NCI-H2227 treated with DMSO at 0.1 percent for 48 hours (cell line): ENCODE results near the gene CLDN14.
"Not testable (repeated sequence)": the region's sequence is repeated elsewhere in the genome, so short reads cannot be mapped to it uniquely, and the experiment has no call there.

Source experiments
- DNase-seq: peaks from one replicate; lab custom pipeline; 2025; lab: John Stamatoyannopoulos, UW

Gene CLDN14

DNA sequence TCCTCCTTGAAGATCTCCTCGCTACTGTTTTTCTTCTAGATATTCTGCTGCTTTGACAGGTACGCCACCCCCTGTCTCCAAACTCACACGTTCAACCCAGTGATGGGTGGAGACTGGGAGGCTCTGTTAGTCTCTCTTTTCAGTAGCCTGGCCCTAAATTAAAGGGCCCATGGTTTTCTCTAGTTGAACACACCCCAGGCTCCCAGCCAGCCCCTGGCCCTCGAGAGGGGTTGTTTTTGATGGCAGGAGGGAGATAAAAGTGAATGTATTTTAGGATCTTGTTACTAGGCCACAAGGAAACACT lies 21.6 kb upstream of the CLDN14 start:
- no peak for DNase-seq

DNA sequence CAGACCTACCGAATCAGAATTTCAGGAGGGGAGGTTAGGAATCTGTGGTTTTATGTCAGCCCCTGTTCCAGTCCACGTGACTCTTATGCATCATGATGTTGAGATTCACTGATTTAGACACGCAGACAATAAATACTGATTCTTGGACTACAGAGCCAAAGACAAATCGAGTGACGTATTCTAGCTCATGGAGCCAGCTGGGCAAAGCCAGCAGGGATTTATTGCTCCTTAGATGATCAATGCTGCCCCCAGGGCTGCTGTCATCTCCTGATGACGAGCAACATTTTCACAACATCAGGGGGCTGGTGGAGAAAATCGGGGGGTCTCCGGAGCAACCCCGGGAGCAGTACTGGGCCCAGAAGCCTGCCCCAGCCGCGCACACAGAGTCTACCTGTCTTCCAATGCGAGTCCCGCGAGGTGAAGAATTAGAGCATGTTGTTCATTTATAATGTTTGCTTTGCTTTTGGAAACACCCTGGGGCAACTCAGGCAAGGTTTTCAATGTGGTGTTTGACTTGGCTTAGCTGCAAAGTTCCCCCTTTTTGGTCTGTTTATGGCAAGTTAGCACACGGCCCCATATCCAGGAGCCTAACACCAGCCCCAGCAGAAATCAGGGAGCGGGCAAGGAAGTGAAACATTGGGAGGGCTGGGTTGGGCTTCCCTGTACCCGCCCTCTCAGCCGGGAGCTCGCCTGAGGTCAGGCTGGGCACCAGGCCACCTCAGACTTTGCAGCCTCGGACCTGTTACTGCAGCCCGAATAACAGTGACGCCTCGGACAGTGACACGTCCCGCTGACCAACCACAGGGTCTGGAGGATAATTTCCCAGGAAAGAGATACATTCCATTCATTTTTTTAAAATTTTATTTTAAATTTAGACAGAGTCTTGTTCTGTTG lies 19.9 kb upstream of the CLDN14 start:
- DNase-seq: no peak

DNA sequence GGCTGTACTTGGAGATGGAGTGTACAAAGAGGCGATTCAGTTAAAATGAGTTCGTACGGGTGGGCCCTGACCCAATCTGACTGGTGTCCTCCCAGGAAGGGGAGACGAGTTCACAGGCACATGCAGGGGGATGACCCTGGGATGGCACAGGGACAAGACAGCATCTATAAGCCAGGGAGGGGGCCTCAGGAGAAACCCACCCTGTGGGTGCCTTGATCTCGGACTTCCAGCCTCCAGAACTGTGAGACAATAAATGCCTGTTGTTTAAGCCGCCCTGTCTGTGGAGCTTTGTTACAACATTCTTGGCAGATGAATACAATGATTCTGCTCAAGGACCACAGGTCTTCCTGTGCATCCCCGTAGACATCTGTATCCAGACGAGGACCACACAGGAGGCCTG lies 14.6 kb upstream of the CLDN14 start:
- DNase-seq: no peak

DNA sequence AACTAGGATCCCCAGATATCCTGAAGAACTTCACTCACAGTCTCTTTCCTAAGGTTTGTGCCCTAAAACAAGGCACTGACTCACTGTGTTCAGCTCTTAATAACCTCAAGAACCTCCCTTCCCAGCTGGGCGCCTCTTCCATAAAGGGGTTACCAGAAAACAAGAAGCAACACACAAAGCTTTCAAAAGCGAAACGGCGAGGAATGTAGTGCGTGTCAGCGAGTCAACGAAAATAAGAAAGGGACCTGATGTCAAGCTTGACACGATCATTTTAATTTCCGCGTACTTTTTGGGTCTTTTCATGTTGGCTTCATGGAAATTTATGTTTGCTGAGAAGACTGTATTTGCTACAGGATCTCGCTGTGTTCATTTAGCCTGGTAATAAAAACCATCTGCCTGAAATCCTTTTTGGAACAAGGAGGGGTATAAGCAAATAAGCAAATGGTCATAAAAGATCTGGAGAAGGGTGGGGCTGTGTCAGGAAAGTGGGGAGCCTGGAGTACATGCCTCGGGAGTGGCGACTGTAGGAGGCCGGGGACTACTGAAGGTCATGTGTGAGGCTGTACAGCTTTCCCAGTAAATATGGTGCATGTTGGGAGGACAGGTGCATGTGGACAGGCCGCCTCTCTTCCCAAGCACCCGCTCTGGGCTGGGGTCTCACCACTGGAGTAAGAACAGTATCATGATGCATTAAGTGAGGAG lies 11.4 kb upstream of the CLDN14 start:
- no peak for DNase-seq

DNA sequence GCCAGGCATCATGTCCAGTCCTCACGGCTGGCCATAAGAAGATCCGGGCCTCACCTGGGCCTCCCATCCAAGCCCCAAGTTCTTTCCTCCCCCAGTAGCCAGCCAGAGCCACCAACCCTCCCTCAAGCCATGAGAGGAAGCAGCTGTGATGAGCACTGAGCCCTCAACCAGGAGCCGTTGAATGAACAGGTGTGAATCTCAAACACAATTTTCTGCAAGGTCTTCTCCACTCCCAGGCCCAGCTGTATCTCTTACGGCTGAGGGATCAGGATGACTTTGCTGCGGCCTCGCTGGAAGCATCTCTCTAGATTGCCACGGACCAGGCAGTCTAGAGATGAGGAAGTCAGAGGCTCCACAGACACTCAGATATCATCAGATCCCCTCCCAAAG lies 9.8 kb upstream of the CLDN14 start:
- no peak for DNase-seq

DNA sequence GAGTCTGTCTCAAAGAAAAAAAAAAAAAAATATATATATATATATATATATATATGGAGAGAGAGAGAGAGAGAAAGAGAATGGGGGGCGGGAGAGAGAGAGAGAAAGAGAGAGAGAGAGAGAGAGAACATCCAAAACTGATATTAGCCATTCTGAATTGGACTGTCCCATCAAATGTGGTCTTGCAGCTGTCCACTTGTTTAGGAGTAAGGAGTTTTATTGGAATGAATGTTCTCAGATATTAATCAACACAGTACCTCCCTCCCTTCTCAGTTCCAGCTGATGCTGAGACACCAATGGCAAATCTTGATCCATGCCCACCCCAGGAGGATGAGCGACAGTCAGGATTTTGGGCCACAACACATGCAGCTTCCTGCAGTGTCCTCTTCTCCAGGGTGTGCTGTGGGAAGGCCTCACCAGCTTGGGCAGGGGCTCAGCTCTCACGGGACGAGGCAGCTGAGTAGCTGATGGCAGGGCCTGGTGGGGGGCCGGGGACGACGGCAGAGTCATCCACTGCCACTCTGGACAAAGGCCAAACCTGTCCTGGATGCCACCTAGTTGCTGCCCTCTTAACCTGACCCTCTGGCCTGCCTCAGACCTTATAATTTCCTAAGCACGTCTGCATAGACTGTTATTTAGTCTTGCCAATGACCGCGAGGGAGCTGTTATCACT lies 9.3 kb upstream of the CLDN14 start:
- DNase-seq: no peak

DNA sequence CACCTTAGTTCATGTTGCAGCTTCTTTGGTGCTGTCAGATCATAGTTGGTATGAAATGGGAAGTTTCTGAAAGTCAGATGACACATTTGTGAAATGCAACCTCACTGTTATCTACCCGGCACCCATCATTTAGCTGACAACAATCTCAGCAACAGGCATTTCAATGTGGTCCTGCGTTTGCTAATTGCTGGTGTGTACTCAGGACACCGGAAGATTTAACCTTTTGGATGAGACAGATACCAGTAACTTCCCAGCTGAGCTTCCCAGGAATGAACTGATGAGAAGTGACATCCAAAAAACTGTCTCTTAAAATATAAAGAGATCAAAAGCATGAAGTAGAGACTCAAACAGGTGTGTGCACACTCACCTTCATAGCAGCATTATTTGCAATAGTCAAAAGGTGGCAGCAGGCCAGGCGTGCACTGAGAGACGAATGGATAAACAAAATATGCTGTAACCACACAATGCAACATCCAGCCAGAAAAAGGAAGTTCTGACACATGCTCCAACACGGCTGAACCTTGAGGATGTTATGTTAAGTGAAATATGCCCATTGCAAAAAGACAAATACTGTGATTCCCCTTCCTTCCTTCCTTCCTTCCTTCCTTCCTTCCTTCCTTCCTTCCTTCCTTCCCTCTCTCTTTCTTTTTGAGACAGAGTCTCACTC lies 7.9 kb upstream of the CLDN14 start:
- no peak for DNase-seq

DNA sequence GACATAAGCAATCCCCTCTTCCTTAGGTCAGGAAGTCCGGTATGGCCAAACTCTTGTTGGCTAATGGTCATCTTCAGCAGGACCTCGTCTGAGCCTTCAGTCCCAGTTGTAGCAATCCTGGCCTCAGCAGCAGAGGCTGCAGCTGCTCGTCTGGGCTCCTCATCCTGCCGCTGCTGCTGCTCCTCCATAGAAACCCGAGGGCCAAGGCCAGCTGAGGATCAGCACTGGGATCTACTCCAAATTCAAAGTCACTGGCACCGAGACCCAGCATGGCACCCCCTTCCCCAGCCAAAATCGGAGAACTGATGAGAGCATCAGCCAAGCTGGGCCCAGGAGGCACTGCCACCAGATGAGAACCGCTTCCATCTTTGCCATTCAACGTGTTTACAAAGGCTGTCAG lies 6.3 kb upstream of the CLDN14 start:
- DNase-seq: no peak

DNA sequence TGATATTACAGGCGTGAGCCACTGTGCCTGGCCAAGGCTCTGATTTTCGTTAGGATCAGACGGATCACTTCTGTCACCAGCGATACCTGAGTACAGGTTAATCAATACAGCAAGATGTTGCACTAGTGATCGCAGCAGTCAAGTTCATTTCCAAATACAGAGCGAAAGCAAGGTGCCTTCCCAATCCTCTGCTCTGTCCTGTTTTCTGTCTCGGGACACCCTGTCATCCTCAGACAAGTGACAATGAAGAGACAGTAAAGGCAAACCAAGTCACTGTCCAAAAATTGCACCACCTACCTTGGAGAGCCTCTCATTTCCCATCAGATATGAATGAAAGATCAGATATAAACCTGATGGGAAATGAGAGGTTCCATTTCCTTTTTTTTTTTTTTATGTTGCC lies 5.6 kb upstream of the CLDN14 start:
- DNase-seq: no peak

DNA sequence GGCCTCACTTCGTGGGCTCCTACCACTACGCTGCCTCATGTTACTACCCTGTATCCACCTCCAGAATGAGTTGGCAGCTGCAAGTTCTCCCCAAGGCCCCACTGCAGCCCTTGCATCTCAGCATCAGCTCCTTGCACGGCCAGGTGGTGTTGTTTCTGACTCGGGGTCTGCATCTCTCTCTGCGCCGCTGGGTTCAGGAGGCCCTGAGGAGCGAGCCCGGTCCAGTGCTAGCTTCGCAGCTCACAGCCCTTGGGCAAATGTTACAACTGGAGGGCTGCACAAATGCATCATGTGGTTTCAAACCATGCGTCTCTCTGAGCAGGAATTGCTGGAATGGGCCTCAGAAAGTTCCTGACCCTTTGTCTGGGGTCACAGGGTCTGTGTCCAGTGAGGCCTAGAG lies 3.2 kb upstream of the CLDN14 start:
- no peak for DNase-seq

DNA sequence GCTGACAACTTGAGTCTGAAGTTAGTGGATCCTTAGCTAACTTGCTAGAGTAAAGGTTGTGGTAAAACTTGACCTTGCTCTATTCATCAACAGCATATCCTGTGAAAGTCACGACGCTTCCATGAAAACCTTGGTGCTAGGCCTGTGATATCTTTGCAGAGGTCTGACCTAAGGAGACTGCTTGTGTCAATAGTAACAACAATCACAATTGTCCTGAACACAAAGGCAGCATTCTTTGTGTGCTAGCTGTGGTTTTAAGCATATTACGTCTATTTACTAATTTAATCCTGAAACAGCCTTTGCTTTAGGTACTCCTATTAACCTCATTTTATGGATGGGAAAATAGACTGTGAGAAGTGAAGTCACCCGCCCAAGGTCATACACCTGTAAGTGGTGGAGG lies 2.8 kb upstream of the CLDN14 start:
- no peak for DNase-seq

DNA sequence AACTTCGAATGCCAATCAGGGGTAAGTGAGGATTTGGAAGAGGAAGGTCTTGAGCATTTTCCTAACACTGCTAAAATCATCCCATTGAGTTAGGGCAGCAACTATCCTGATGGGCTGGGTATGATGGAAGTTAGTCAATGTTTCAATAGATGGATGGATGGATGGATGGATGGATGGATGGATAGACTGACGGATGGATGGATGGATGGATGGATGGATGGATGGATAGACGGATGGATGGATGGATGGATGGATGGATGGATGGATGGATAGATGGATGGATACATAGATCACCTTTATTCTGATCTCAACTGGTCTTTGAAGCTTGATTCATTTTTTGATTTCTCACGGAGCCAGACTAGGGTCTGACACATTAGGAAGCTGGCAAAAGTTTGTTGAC lies 2.3 kb upstream of the CLDN14 start:
- DNase-seq: no peak

DNA sequence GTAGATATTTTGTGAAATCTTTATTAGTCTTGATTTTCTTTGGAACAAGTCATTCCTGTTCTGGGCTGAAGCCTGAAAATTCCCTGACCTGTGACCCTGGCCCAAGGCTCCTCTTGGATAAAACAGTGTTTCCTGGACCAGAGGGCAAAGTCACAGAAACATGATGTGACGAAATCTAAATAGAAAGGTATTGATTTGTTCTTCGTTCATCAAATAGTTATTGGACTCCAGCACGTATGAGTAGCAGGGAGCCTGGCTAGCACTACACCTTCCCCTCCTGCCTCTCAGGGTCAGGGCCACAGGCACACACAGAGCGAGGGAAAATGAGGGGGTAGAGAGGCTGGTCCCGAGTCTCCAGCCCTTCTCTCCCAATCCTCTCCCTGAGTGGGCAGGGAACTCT lies 1.7 kb upstream of the CLDN14 start:
- no peak for DNase-seq

DNA sequence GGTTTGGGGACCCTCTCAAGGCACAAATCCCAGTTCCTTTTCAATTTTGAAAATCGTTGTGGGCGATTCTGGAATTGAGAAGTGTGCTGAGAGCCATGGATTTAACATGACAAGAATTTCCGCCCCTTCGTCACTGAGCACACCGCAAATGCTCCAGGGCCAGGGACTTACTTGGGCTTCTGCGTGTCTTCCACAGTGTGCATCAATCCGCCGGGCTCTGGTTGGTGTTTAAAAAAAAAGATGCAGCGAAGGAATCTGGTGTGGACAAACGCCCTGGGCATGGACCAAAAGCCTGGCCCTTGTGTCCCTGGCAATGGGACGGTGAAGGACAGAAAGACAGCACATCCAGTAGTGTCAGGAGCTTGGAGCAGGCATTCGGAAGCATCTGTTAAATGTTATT lies 696 bp upstream of the CLDN14 start:
- DNase-seq: no peak

DNA sequence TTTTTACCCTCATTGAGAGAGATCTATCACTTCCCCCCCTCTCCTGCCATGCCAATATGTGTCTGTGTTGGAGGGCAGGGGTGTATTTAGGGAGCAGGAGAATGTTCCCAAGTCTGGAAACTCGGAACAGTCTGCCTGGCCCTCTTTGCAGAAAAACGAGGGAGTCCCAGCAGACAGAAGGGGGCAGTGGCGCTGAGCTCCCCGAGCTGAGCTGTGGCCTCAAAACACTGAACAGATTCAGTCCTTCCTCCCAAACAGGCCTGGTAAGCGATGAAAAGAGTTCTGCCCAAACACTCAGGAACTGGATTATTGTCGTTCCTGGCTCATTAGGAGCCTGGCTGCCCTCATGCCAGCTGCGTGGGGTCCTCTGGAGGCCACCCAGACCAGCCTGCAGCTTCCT lies 981 bp downstream of the CLDN14 start:
- DNase-seq: no peak

DNA sequence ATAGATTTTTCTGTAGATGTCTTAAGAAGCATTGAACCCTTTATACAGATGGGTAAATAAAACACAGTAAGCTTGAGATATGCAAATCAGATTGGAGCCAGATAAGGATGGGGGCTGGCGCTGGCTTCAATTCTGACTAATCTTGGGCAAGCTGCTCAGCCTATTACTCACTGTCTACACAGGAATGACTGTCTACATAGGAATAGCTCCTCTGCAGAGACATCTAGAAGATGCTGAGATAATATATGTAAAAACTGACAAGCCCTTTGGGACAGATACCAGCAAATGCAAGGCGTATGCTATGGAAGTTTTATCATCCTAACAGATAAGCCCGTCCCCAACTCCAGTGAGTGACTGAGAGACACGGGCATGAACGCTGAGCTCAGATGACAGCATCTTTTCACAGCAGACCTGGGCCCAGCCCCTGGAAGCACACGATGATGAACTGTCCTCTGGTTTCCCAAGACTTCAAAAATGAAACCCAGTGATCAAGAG lies 1.7 kb downstream of the CLDN14 start:
- no peak for DNase-seq

DNA sequence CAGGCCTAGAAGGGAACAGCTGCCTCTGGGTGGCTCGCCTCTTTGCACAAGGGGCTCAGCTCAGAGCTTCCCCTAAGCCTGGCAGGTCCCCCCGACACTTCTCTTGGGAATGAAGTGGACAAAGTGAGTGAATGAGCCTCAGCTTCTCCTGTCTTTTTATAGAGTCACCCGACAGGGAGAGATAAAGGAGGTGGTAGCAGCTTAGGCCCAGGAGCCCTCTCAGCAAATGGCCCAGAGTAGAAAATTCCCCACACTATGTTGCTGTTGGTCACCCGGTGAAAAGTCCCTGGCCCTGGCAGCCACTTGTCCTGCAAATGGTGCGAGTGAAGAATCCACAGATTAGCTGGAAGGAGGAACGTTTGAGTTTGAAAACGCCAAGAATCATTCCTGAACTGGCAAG lies 2.4 kb downstream of the CLDN14 start:
- DNase-seq: no peak

DNA sequence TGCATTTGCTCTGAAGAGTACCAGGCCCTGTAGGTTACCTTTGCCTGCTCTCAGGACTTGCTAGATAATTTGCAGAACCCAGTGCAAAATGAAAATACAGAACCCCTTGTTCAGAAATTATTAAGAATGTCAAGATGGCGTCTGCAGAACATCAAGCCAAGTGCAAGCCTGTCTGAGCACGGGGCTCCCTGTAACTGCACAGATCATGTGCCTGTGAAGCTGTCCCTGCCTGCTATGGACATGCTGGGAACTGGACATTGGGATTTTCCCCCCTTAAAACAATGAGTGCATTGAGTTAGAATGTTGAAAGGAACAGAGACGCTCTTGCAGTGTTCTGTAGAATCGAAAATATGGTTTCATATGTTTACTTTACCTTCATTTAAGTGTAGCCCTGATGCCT lies 2.9 kb downstream of the CLDN14 start:
- DNase-seq: no peak

DNA sequence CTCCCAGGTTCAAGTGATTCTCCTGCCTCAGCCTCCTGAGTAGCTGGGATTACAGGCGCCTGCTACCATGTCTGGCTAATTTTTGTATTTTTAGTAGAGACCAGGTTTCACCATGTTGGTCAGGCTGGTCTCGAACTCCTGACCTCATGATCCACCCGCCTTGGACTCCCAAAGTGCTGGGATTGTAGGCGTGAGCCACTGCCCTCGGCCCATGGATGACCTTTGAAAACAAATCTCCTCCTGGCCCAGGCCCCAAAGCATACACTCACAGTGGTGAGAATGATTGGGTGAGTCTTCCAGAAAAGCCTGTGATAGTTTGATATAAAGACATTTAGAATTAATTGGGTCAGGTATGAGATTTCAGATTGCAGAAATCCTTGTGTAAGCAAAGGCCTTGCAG lies 3.4 kb downstream of the CLDN14 start:
- not testable (repeated sequence) for DNase-seq

DNA sequence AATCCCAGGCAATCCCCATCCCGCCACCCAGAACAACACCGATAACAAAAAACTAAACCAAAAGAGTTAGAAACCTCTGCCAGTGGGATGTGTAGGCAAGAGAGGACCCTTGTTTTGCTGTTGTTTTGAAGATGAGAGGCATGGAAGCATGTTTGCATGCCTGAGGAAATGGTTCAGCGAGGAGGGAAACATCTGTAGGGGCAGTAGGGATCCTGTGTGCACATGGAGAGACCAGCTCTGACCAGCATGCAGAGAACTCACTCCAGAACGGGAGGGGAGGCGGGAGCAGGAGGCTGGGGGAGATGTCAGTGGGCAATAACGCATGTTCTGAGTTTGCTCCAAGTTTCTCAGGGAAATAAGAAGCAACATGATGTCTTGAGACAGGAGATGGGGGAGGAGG lies 5.3 kb downstream of the CLDN14 start:
- DNase-seq: no peak

DNA sequence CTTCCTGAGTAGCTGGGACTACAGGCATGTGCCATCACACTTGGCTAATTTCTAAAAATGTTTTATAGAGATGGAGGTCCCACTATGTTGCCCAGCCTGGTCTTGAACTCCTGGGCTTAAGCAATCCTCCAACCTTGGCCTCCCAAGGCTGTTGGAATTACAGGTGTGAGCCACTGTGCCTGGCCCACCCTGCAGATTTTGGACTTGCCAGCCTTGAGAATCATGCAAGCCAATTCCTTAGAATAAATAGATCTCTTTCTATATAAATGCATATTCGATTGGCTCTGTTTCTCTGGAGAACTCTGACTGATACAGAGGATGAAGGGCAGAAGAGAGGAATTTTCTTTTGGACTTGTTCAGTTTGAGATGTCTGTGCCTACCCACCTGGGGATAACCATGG lies 6.7 kb downstream of the CLDN14 start:
- DNase-seq: no peak

DNA sequence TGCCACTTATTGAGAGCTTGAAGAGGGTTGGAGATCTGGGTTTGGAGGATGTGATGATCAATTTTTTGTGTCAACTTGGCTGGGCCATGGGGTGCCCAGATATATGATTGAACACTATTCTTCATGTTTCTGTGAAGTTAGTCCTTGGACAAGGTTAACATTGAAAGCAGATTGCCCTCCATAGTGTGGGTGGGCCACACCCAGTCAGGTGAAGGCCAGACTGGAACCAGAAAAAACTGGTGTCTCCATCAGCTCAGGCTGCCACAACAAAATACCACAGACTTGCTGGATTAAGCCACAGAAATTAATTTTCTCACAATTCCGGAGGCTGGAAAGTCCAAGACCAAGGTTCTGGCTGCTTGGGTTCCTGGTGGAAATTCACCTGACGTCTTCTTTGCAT lies 7.5 kb downstream of the CLDN14 start:
- DNase-seq: no peak
